T follicular helper cell (primary cell): ENCODE measurements around the gene AOPEP.

Experiments
- DNase-seq: peaks from one replicate; pipeline ENCODE4 v3.0.0-alpha.2; 2020; ENCODE audit warnings: low read depth

AOPEP gene

GRCh38 chr9:94794476-94795167, 68.1 kb downstream of the AOPEP start:
- no peak for DNase-seq

- DNase-seq: no peak
These were observed 70.2 kb downstream of the AOPEP start for GRCh38 chr9:94796687-94797086.

GRCh38 chr9:94798201-94798600, 71.7 kb downstream of the AOPEP start:
- no peak for DNase-seq

- DNase-seq: no peak
These were observed 72.2 kb downstream of the AOPEP start for GRCh38 chr9:94798708-94799107.

- DNase-seq: no peak
These were observed 73.2 kb downstream of the AOPEP start for GRCh38 chr9:94799578-94800264.

GRCh38 chr9:94800424-94801117, 74.1 kb downstream of the AOPEP start:
- DNase-seq: no peak

GRCh38 chr9:94801234-94801633, 74.7 kb downstream of the AOPEP start:
- DNase-seq: no peak

GRCh38 chr9:94801681-94802080, 75.2 kb downstream of the AOPEP start:
- DNase-seq: no peak

GRCh38 chr9:94802251-94802650, 75.8 kb downstream of the AOPEP start:
- DNase-seq: no peak

GRCh38 chr9:94802793-94803192, 76.3 kb downstream of the AOPEP start:
- no peak for DNase-seq

- DNase-seq: no peak
These were observed 77.8 kb downstream of the AOPEP start for GRCh38 chr9:94804316-94804715.

GRCh38 chr9:94805051-94805489, 78.6 kb downstream of the AOPEP start:
- no peak for DNase-seq

GRCh38 chr9:94805585-94805984, 79.1 kb downstream of the AOPEP start:
- no peak for DNase-seq

- DNase-seq: no peak
These were observed 79.9 kb downstream of the AOPEP start for GRCh38 chr9:94806307-94806893.

GRCh38 chr9:94807556-94807955, 81.1 kb downstream of the AOPEP start:
- DNase-seq: no peak

- no peak for DNase-seq
These were observed 82.6 kb downstream of the AOPEP start for GRCh38 chr9:94808926-94809700.

GRCh38 chr9:94809778-94810177, 83.3 kb downstream of the AOPEP start:
- no peak for DNase-seq

GRCh38 chr9:94811074-94811473, 84.6 kb downstream of the AOPEP start:
- DNase-seq: no peak

- no peak for DNase-seq
These were observed 85.8 kb downstream of the AOPEP start for GRCh38 chr9:94812343-94812742.

- DNase-seq: no peak
These were observed 86.9 kb downstream of the AOPEP start for GRCh38 chr9:94813379-94813778.

GRCh38 chr9:94817291-94818177, 91.0 kb downstream of the AOPEP start:
- DNase-seq: no peak
